K562 (cell line): ENCODE data around the gene PLK5.

ENCODE experiments used
- BRCA1 ChIP-seq, 2 experiments: fragments of 450-650 bp in 1 of 2; sonication (generic) in 1 of 2; formaldehyde crosslinking in 1 of 2; IDR thresholded peaks; 2 replicates each; pipeline versions ENCODE4 v1.5.0 to v1.6.1; 2017 to 2020; ENCODE audit warnings: mild to moderate bottlenecking in 1 of 2, missing genetic modification reagents in 1 of 2
- HOMEZ ChIP-seq: fragments of 250-450 bp; sonication (Bioruptor Pico); IDR thresholded peaks from 2 replicates; pipeline ENCODE4 v1.4.0; 2020; ENCODE audit warnings: mild to moderate bottlenecking, moderate library complexity
- KDM1A ChIP-seq, 2 experiments: fragments of 450-650 bp; IDR thresholded peaks; 2 replicates each; pipeline ENCODE4 v1.6.1; 2016; ENCODE audit warnings: mild to moderate bottlenecking in 2 of 2
- POLR2A ChIP-seq: fragments of 450-650 bp; conservative IDR thresholded peaks from 2 replicates; pipeline ENCODE4 v1.6.1; 2016
- POLR2AphosphoS5 ChIP-seq: IDR thresholded peaks from 2 replicates; pipeline ENCODE4 v1.6.1; 2011; ENCODE audit warnings: mild to moderate bottlenecking, low read depth, low read length, moderate library complexity; ENCODE audit not compliant: control insufficient read depth, insufficient read depth
- RBBP5 ChIP-seq: fragments of 200-600 bp; sonication (generic); IDR thresholded peaks from 2 replicates; pipeline ENCODE4 v1.6.1; 2012; ENCODE audit warnings: borderline replicate concordance, mild to moderate bottlenecking, low read length, control low read depth, inconsistent platforms; ENCODE audit not compliant: insufficient read depth, poor library complexity, severe bottlenecking
- ZFX ChIP-seq: sonication (generic); formaldehyde crosslinking; IDR thresholded peaks from 2 replicates; pipeline ENCODE4 v1.8.0; 2022; ENCODE audit warnings: mild to moderate bottlenecking, missing genetic modification reagents, moderate library complexity
- ZZZ3 ChIP-seq: fragments of 450-650 bp; IDR thresholded peaks from 2 replicates; pipeline ENCODE4 v1.6.1; 2016; ENCODE audit warnings: antibody characterized with exemption, mild to moderate bottlenecking, moderate library complexity

GRCh38 chr19:1496714-1497577 lies 26.9 kb upstream of the PLK5 start:
- TF ChIP-seq POLR2A (peak; percentile 55; the same call in 1 of the 2 replicates), RBBP5 (no peak), ZFX (CRISPR knock-in tag) (no peak), BRCA1 (IDR thresholded peaks at IDR 0.05) (no peak), BRCA1 (CRISPR knock-in tag; IDR thresholded peaks at IDR 0.05) (no peak), POLR2AphosphoS5 (no peak), ZZZ3 (no peak), HOMEZ (CRISPR knock-in tag) (no peak), KDM1A (IDR thresholded peaks at IDR 0.05) (peak in 1 of 2 experiments; percentile 96; a peak in 2 of 4 replicates)
